CD4-positive, alpha-beta T cell treated with Interleukin-15 for 4 hours (primary cell): ENCODE results near the gene NCK1.

ENCODE experiments used
- DNase-seq: peaks from one replicate; pipeline ENCODE4 v3.0.0-alpha.2; 2020; ENCODE audit warnings: low spot score

NCK1 gene

DNA sequence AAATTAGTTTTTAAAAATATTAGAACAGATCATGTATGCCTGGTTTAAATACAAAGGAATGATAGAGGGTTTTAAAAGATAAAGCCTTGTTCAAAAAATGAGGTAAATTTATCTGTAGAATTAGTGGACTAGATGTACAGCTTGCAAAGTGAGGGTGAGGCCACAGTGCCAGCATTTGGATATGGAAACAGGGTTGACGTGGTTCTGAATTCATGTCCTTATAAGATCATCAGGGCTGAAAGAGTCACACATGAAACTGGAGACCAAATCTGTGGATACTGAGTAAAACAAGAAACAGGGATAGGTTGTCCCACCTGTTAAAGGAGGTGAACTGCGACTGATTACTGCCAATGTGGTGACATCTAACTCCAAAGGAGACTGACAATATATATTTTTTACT lies 46.3 kb downstream of the NCK1 start:
- no peak for DNase-seq

DNA sequence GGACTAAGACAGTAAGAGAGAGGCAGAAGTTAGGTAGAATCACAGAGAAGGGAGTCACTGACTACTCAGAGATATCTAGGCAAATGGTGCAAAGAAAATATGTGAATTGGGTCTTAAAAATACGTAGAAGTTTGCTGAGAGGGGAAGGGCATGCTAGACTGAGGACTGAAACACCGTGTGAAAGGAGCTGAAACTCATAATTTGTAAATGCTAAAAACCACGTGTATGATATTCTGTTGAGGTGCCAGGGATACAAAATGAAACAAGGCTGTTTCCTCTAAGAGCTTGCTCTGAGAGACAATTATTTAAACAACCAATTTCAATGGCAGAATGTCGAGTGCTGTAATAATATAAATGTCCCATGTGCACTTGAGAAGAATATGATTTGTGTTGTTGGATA lies 47.2 kb downstream of the NCK1 start:
- no peak for DNase-seq

DNA sequence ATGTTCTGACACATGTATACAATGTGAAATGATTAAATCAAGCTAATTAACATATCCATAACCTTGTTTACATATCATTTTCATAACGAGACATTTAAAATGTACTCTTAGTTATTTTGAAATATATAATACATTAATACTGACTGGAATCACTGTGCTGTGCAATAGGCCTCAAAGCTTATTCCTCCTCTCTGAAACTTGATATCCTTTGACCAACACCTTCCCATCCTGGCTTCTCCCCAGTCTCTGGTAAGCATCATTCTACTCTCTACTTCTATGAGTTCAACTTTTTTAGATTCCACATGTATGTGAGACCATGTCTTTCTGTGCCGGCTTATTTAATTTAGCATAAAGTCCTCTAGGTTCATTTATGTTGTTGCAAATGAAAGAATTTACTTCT lies 48.7 kb downstream of the NCK1 start:
- DNase-seq: no peak

DNA sequence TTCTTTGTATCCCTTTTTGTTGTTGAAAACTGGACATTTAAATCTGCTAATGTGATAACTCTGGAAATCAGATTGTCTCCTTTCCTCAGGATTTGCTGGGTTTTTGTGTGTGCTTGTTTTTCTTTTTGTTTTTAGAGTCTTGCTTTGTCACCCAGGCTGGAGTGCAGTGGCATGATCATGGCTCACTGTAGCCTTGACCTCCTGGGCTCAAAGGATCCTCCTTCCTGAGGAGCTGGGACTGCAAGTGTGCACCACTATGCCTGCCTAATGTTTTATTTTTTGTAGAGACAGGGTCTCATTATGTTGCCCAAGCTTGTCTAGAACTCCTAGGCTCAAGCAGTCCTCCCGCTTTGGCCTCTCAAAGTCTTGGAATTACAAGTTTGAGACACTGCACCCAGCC lies 51.2 kb downstream of the NCK1 start:
- no peak for DNase-seq

DNA sequence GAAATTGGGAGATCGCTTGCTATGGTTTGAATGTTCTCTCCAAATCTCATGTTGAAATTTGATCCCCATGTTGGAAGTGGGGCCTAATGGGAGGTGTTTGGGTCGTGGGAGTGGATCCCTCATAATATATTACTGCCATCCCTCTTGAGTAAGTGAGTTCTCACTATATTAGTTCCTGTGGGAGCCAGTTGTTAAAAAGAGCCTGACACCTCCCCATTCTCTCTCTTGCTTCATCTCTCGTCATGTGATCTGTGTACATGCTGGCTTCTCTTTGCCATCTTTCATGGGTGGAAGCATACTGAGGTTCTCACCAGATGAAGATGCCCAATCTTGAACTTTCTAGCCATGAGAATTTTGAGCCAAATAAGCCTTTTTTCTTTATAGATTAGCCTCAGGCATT lies 52.7 kb downstream of the NCK1 start:
- DNase-seq: no peak

DNA sequence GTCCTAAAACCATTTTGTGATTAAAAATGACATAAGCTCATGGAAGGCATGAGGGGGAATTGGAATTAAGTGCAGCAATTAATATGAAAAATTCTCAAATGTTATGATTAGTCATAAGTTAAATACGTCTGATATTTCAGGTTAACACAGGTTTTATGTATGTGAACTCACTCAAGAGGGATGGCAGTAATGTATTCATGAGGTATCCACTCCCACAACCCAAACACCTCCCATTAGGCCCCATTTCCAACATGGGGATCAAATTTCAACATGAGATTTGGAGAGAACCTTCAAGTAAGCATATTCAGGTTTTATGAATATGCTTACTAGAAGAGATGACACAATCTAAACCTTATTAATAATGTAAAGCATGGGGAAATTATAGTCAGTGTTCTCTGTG lies 54.2 kb downstream of the NCK1 start:
- no peak for DNase-seq

DNA sequence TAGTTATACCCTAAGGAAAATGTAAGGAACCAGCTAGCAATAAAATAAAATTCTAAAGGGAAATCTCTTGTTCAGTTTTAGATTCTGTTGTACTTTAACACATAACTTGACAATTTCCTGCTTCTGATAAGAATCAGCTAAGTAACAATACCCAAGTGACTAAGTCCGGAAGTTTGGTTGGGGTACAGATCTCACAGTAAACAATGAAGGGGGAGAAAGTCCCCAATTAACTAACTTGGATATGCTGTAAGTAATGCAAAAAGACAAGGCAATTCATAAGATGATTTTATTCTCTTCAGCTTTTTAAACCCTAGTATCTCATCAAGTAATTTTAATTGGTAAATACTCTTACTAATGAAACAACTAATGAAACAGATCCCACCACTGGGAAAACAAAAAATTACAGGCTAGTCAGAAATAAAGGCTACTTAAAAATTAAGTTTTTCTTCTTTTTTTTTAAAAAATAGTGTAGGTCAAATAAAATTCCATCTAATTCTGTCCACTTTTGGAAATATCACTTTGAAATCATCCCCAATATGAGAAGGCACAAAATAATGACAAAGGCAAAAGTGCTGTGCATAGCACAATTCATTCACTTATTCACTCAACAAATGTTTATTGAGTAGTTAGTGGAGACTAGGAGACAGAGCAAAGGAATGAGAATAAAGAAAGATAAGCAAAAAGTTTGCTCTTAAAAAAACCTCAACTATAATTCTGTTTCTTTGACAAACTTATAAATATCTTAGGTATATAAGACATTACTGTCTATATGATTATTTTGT lies 58.0 kb downstream of the NCK1 start:
- DNase-seq: peak; percentile 75

DNA sequence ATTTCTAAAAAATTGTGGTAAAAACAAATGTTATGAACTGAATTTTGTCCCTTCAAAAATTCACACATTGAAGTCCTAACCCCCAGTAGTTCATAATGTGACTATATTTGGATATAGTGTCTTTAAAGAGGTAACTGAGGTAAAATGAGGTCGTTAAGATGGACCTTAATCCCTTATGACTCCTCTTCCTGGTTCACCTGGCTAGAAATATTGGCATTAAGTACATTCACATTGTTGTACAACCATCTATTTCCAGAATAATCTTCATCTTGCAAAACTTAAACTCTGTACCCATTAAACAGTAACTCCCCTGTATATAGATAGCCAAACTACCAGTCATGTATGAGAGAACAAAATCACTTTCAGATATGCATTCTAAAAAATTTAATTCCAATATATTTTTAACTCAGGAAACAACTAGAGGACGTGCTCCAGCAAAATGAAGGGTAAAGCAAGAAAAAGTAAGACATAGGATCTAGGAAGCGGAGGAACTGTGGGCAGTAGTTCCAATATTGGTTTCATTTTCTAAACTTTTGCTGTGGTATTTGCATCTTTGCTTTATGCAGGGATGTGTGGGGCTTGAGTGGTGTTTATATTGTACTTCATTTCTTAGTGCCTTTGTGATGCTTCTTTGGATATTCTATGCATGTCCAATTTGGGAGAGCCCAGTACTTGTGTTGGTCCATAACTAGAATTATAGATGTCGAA lies 59.0 kb downstream of the NCK1 start:
- DNase-seq: peak; percentile 22

DNA sequence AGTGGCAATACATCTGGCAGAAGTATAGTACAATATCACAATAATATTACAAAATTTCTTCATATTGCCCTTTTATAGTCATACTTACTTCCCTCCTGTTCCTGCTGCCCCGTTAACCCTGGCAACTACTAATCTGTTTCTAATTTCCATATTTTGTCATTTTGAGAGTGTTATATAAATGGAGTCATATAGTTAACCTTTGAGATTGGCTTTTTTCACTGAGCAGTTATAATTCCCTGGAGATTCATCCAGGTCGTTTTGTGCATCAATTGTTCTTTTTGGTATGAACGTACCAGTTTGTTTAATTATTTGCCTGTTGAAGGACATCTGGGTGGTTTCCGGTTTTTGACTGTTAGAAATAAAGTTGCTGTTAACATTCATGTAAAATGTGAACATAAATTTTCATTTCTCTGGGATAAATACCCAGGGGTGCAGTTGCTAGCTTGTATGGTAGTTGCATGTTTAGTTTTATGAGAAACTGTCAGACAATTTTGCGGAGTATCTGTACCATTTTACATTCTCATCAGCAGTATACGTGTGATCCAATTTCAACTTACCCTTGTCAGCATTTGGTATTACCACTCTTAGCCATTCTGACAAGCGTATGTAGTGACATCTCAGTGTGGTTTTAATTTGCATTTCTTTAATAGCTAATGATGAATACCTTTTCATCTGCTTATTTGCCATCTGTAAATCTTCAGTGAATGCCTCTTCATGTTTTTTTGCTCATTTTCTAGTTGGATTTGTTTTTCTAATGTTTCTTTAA lies 63.6 kb downstream of the NCK1 start:
- no peak for DNase-seq

DNA sequence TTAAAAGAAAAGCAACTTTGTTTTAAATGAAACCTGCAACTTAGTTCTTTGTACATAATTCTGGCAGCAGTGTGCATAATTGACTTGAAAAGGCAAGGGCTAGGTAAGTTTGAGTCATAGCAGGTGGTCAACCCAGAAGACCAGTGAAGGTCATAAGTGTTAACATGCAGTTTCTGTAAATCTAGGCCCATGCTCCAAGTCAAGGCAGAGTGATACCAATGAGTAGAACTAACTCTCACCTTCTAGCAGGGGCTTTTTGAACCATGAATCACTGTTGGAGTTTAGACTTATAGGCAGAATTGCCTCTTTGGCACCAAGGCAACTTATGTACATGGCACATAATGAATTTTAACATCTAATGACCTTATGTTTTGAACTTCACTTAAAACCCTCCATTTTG lies 66.2 kb downstream of the NCK1 start:
- no peak for DNase-seq

DNA sequence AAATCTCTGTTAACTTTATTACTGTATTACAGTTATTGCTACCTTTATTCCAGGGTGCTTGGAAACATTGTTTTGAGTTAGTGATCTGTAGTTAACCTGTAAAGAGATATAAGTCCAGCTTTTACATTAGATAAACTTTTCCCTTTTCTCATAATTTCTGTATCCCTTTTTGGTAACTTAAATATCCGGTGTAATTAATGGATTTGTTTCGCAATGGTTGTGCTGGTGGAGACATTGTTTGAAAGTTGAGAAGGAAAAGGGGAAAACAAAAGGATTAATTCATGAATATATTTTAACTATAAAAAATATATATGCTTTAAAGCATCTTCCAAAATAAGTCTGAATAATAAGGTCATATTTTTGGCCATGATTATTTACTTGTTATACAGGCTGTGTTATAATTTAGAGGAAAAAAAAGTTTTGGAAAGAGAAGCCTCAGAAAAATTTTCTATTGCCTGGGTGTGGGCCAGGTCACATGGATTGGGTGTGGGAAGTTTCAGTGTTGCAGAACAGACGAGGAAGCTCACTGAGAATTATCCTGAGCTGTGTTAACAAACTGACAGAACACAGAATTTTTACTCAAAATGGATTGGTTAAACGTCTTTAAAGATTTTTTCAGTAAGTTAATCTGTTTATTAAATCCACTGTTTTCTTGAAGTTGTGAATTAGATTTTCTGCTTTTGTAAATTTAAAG lies 68.1 kb downstream of the NCK1 start:
- no peak for DNase-seq

DNA sequence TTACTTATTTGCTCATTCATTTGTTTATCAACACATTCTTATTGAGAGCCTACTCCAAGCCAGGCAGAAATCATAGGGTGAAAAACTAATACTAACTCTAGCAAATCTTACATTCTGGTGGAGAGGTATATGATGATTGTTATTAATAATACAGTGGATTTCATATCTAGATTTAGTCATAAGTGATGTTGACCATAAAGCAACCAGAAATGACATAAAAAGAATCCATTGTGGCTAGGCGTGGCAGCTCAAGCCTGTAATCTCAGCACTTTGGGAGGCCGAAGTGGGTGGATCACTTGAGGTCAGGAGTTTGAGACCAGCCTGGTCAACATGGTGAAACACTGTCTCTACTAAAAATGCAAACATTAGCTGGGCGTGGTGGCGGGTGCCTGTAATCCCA lies 69.6 kb downstream of the NCK1 start:
- DNase-seq: no peak

DNA sequence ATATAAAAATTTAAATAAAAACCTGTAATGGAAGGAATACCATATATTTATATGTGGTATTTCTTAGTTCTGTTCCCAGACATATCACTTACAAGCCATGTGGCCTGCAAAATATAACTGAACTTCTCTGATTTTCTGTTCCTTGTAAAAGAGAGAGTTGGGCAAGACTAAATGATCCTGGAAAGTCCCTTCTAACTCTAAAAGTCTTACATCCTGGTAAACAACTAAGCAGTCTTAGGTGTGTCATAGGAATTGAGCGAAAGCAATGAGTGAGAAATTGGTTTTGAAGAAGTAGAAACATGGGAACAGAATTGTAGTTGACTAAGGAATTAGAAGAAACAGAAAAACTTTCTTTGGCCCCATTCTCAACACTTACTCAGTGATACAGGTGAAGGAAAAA lies 70.5 kb downstream of the NCK1 start:
- DNase-seq: no peak

DNA sequence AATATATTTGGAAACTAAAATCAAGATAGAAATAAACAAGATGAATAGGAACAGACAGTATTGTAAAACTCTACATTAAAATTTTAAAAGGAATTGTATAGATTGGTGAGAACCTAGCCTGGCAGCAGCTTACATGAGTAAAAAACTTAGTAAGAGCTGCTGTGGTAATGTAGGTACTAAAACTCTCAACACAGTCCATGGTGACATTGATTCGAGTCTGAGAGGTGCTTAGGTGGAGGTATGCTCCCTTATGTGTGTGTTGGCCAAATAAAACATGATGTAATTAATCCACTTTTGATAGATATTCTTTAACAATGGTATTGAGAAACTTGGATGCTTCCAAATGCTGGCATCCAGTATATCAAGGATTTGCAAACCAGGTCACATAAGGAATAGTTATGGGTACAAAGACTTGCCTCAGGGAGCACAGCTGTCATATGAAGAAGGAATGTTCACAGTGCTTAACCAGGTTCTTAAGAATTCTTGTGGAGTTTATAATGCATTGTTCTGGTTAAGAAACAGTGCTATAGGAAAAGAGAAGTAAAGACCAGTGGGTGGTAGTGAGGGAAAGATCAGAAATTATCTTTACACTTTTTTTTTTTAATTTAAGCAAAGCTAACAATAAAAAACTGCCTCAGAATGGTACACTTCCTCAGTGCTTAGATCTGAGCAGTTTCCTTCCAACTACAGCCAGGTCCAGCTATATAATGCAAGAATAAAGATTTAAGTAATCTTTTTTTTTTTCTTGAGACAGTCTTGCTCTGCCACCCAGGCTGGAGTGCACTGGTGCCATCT lies 71.2 kb downstream of the NCK1 start:
- no peak for DNase-seq

DNA sequence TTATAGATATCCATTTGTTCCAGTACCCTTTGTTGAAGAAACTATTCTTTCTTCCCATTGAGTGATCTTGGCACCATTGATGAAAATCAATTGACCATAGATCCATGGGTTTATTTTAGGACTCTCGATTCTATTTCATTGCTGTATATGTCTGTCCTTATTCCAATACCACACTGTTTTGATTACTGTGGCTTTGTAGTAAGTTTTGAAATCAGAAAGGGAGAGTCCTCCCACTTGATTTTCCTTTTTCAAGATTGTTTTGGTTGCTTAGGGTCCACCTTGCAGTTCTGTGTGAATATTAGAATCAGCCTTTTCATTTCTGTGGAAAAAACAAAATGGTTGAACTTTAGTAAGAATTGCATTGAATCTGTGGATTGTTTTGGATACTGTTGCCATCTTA lies 75.2 kb downstream of the NCK1 start:
- no peak for DNase-seq

DNA sequence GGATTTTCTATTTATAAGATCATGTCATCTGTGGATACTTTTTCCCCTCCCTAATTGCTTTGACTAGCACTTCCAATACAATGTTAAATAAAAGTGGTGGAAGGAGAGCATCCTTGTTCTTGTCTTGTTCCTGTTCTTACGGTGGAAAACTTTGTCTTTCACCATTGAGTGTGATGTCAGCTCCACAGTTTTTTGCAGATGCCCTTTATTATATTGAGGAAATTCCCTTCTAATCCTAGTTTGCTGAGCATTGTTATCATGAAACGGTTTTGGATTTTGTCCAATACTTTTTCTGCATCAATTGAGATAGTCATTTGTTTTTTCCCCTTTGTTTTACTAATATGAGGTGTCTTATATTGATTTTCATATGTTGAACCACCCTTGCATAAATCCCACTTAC lies 75.8 kb downstream of the NCK1 start:
- DNase-seq: no peak

DNA sequence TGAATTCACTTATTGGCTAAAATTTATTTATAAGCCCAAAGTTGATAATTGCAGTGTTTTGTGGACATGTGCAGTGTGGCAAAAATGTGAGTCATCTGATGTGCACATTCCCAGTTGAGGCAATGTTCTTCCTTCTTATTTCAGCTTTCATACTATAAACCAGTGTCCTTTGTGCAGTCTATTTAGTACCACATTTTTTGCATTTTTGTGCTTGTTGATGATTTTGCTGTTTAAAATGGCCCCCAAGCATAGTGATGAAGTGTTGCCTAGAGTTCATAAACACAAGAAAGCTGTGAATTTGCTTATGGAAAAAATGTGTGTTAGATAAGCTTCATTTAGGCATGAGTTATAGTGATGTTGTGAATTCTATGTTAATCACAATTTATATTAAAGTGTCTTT lies 76.3 kb downstream of the NCK1 start:
- DNase-seq: no peak

DNA sequence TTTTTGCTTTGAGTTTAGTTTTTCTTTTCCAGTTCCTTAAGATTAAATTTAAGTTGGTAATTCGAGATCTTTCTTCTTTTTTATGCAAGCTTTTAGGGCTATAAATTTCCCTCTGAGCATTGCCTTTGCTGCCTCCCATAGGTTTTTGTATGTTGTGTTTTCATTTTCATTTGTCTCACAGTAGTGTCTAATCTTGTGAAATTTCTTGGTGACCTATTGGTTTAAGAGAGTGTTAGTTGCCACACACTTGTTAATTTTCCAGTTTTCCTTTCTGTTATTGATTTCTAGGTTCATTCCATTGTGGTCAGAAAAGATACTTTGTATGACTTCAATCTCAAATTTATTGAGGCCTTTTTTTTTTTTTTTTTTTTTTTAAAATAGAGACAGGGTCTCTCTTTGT lies 77.5 kb downstream of the NCK1 start:
- DNase-seq: no peak

DNA sequence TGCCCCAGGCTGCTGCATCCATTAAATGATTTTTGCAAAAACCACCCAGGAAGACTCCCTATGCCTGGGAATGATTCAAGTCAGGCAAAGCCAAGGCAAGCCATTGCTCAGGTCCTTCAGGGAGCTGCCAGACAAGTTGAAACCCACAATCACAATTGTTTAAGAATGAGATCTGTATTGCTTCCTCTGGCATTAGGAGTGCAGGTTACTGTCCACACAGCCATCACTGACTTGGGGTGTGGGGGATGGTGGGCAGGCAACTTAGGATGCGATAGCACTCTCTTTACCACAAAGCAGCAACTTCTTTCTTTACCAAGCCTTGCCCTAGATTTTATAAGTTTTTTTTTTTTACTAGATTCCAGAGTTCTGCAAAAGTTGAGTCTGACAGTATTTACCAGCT lies 80.8 kb downstream of the NCK1 start:
- DNase-seq: no peak

DNA sequence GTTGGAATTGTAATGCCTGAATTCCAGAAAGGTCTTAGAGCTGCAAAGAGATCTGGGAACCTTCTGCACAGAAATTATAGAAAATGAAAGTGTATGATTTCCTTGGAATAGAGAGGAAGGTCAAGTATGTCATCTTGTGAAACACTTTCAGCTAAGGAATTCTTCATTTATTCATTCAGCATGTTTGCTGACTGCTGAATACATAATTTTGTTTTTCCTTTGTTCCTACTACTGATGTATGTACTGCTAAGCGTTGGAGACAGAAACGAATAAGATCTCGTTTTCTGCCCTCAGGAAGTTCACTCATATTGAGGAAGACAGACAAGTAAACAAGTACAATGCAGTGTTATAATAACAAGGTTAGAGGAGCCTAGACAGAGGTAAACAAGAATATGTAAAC lies 81.4 kb downstream of the NCK1 start:
- no peak for DNase-seq

DNA sequence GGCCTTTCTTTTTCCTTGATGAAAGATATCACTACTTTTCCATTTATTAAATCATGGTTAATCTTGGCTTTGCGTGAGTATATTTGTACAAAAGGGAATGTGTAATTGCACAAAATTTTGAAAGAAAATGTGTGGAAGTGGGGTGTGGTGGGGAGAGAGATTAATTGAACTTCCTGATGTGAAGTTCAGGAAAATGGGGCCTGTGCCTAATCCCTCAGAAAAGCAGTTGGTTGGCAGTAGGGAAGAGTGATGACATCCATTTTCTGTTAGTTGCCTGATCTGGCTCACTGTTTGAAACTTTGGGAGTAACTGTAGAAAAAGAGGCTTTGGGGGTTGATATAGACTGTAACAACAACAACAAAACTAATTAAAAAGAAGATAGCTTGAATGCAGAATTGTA lies 85.0 kb downstream of the NCK1 start:
- DNase-seq: no peak

DNA sequence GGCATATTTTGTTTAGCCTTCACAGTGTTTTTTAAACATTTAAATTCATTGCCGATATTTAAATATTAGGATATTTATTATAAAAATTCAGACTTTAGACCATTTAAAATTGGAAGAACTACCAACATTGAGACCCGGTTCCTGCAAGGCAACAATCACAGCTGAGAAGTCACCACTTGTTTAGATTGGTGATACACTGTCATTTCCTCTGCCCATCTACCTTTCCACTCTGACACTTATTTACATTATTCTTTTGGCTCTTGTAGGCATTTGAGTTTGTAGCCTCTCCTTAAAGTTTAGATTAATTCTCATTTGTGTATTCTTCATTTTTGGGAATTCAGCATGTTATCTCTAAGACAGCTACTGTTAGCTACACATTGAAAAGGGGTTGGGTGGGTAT lies 85.5 kb downstream of the NCK1 start:
- DNase-seq: no peak
